NCI-H187 treated with DMSO at 0.1 percent for 48 hours (cell line): ENCODE measurements around the gene ACAD8.

ENCODE experiments used
- DNase-seq: peaks from one replicate; lab custom pipeline; 2025; lab: John Stamatoyannopoulos, UW

ACAD8 gene

GRCh38 chr11:134253188-134253993 is at the start of gene ACAD8, which contains the start of gene THYN1:
ACAD8 (plus strand) TSS chr11:134253568; CDS start chr11:134253601, 33 bp downstream.
THYN1 (minus strand) TSS chr11:134253352; CDS start chr11:134252882, 470 bp downstream.
- DNase-seq = peak; percentile 88

GRCh38 chr11:134205729-134206128 is 47.6 kb upstream of the ACAD8 start:
- DNase-seq = no peak

- no peak for DNase-seq
These were observed 47.2 kb upstream of the ACAD8 start for GRCh38 chr11:134206185-134206584.

GRCh38 chr11:134207538-134208239 is 45.7 kb upstream of the ACAD8 start:
- no peak for DNase-seq

- DNase-seq = no peak
These were observed 37.5 kb upstream of the ACAD8 start for GRCh38 chr11:134215836-134216235.

- no peak for DNase-seq
These were observed 36.6 kb upstream of the ACAD8 start for GRCh38 chr11:134216816-134217215.

- no peak for DNase-seq
These were observed 30.2 kb upstream of the ACAD8 start for GRCh38 chr11:134223121-134223520.

- peak; percentile 77 for DNase-seq
These were observed 29.3 kb upstream of the ACAD8 start, which contains the start of the genes NCAPD3 and VPS26B for GRCh38 chr11:134223836-134224709. NCAPD3 (minus strand) TSS chr11:134223967; CDS start chr11:134223926, 41 bp downstream. VPS26B (plus strand) TSS chr11:134224671; CDS start chr11:134225123, 452 bp downstream.

- DNase-seq = no peak
These were observed 28.4 kb upstream of the ACAD8 start for GRCh38 chr11:134224710-134225664.

GRCh38 chr11:134226806-134227325 is 26.5 kb upstream of the ACAD8 start:
- no peak for DNase-seq

- DNase-seq = no peak
These were observed 24.7 kb upstream of the ACAD8 start for GRCh38 chr11:134228625-134229024.

GRCh38 chr11:134229126-134229790 is 24.1 kb upstream of the ACAD8 start:
- no peak for DNase-seq

- no peak for DNase-seq
These were observed 23.0 kb upstream of the ACAD8 start for GRCh38 chr11:134230339-134230738.

GRCh38 chr11:134231958-134232659 is 21.3 kb upstream of the ACAD8 start:
- no peak for DNase-seq

GRCh38 chr11:134233729-134234179 is 19.6 kb upstream of the ACAD8 start:
- no peak for DNase-seq

GRCh38 chr11:134235399-134235798 is 18.0 kb upstream of the ACAD8 start:
- DNase-seq = no peak

- DNase-seq = no peak
These were observed 16.4 kb upstream of the ACAD8 start for GRCh38 chr11:134236834-134237556.

GRCh38 chr11:134237557-134237922 is 15.8 kb upstream of the ACAD8 start:
- no peak for DNase-seq

GRCh38 chr11:134238956-134239355 is 14.4 kb upstream of the ACAD8 start:
- DNase-seq = no peak
